GM12864 (cell line): ENCODE results near the gene CSF2.

Experiments
- DNase-seq: peaks from one replicate; pipeline ENCODE4 v3.0.0-alpha.2; 2011; ENCODE audit warnings: low read depth
- H3K4me3 ChIP-seq: 2 replicates; pipeline ENCODE4 v1.5.1; 2011; ENCODE audit warnings: mild to moderate bottlenecking, low read depth, low read length, control low read depth
- CTCF ChIP-seq: IDR thresholded peaks from 2 replicates; pipeline ENCODE4 v1.5.1; 2011; ENCODE audit warnings: low read depth, mild to moderate bottlenecking, moderate library complexity, low read length, control low read depth, inconsistent platforms; ENCODE audit errors: missing control alignments

Gene CSF2

GRCh38 chr5:132064738-132065331, 8.8 kb upstream of the CSF2 start:
- peak; percentile 99 for TF ChIP-seq CTCF
- no peak overlapping the region for H3K4me3 ChIP-seq
- peak; percentile 45 for DNase-seq

GRCh38 chr5:132065351-132065937, 8.1 kb upstream of the CSF2 start:
- DNase-seq = peak; percentile 18
- TF ChIP-seq CTCF = peak; percentile 64
- no peak overlapping the region for H3K4me3 ChIP-seq

- DNase-seq = no peak
- H3K4me3 ChIP-seq = no peak overlapping the region
- no peak for TF ChIP-seq CTCF
Measured at GRCh38 chr5:132065951-132066701, 7.5 kb upstream of the CSF2 start.

GRCh38 chr5:132066871-132067270, 6.7 kb upstream of the CSF2 start:
- TF ChIP-seq CTCF = no peak
- no peak for DNase-seq
- no peak overlapping the region for H3K4me3 ChIP-seq

- no peak for TF ChIP-seq CTCF
- DNase-seq = no peak
- H3K4me3 ChIP-seq = no peak overlapping the region
Measured at GRCh38 chr5:132067451-132067850, 6.1 kb upstream of the CSF2 start.

- DNase-seq = no peak
- TF ChIP-seq CTCF = no peak
- no peak overlapping the region for H3K4me3 ChIP-seq
Measured at GRCh38 chr5:132067941-132068808, 5.4 kb upstream of the CSF2 start.
